Keratinocyte (primary cell): ENCODE results near the gene DNAAF2.

Experiments used
- EZH2 ChIP-seq: IDR thresholded peaks from one replicate; pipeline ENCODE4 v1.6.1; 2012; ENCODE audit warnings: inconsistent platforms, mild to moderate bottlenecking, low read length, moderate library complexity
- TF ChIP-seq, protein P1 (sequence below), 3 experiments: IDR thresholded peaks in 1 of 3; conservative IDR thresholded peaks in 1 of 3; optimal IDR thresholded peaks in 1 of 3; 2 replicates in 2 of 3; 3 replicates in 1 of 3; pipeline versions ENCODE3 to v1.5.1; 2011; ENCODE audit warnings: low read length in 3 of 3, mild to moderate bottlenecking in 3 of 3, moderate library complexity in 2 of 3, control low read depth in 1 of 3, inconsistent platforms in 1 of 3; ENCODE audit not compliant: insufficient read depth in 2 of 3; ENCODE audit errors: extremely low read depth in 1 of 3

DNA sequence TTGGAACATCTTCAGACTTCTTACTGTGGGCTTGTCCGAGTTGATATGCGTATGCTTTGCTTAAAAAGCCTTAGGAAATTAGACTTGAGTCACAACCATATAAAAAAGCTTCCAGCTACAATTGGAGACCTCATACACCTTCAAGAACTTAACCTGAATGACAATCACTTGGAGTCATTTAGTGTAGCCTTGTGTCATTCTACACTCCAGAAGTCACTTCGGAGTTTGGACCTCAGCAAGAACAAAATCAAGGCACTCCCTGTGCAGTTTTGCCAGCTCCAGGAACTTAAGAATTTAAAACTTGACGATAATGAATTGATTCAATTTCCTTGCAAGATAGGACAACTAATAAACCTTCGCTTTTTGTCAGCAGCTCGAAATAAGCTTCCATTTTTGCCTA is 27.5 kb downstream of the DNAAF2 start:
- TF ChIP-seq, protein P1, sequence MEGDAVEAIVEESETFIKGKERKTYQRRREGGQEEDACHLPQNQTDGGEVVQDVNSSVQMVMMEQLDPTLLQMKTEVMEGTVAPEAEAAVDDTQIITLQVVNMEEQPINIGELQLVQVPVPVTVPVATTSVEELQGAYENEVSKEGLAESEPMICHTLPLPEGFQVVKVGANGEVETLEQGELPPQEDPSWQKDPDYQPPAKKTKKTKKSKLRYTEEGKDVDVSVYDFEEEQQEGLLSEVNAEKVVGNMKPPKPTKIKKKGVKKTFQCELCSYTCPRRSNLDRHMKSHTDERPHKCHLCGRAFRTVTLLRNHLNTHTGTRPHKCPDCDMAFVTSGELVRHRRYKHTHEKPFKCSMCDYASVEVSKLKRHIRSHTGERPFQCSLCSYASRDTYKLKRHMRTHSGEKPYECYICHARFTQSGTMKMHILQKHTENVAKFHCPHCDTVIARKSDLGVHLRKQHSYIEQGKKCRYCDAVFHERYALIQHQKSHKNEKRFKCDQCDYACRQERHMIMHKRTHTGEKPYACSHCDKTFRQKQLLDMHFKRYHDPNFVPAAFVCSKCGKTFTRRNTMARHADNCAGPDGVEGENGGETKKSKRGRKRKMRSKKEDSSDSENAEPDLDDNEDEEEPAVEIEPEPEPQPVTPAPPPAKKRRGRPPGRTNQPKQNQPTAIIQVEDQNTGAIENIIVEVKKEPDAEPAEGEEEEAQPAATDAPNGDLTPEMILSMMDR (optimal IDR thresholded peaks at IDR 0.05 in 1 of 3, IDR thresholded peaks at IDR 0.05 in 1 of 3, conservative IDR thresholded peaks at IDR 0.05 in 1 of 3; ENCODE audit: extremely low read depth in 1 of 3, insufficient read depth in 2 of 3, low read length in 3 of 3), result no peak
- no peak for TF ChIP-seq EZH2
